Measurements from ENCODE around the gene ALS2CL.

ALS2CL gene

GRCh38 chr3:46628901-46629369 is 64.5 kb downstream of the ALS2CL start:
- DNase-seq = peak; percentile 71

GRCh38 chr3:46627078-46627477 is 66.4 kb downstream of the ALS2CL start:
- no peak for DNase-seq

DNA sequence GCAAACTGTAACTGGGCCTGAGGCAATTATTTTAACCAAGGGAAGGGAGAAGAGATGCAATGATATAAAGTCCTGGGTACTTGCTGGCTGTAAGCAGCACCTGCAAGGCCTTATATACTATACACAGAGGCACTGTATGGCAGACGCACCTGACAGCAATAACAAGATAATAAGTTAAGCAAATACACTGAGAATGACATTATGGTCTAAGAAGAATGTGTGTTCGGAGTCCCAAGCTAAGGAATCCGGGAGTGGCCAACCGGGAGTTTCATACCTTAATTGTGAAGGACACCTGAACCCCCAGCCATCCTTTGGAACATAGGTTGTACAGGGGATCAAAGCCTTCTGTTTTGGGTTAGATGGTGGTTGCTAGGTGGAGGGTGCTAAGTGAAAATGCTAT is 67.4 kb downstream of the ALS2CL start:
- no peak for DNase-seq

DNA sequence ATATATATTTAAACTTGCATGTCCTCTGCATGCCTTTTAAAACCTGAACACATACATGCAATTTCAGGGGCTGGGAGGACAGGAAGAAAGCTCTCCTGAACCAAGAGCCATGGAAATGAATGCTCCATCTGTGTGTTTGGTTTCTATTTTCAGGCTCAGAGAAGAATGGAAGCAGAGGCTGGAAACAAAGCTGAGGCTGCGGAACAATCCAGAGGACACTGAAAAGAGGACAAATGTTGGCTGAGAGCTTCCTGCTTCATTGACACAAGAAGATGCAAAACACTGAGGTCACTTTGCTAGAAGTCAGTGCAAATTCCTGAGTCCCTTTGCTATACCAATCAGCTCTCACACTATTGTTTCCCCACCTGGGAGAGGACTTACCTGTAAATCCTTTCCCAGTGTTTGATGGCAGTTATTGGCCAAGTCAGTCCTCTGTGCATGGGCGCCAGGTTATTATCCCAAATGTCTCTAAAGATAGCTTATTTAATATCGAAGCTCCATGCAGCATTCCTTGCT is 68.4 kb downstream of the ALS2CL start:
- no peak for DNase-seq

DNA sequence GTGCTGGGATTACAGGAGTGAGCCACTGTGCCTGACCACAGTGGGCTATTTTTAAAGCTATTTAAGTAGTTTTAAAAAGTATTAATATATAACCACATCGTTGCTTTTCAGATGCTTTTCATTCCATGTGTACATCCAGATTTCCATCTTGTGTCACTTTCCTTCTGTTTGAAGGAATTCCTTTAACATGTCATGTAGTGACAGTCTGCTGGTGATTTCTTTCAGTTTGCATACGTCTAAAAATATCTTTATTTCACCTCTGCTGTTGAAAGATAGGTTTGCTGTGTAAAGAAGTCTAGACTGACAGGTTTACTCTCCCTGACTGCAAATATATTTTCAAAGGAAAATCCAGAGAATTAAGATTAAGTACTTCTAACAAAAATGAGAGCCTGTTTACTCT is 68.9 kb downstream of the ALS2CL start:
- no peak for DNase-seq

GRCh38 chr3:46619845-46620778 is 73.4 kb downstream of the ALS2CL start:
- no peak for DNase-seq

Measured in right forelimb (tissue), 1 donor.